ENCODE data around the gene GALK2.

DNA sequence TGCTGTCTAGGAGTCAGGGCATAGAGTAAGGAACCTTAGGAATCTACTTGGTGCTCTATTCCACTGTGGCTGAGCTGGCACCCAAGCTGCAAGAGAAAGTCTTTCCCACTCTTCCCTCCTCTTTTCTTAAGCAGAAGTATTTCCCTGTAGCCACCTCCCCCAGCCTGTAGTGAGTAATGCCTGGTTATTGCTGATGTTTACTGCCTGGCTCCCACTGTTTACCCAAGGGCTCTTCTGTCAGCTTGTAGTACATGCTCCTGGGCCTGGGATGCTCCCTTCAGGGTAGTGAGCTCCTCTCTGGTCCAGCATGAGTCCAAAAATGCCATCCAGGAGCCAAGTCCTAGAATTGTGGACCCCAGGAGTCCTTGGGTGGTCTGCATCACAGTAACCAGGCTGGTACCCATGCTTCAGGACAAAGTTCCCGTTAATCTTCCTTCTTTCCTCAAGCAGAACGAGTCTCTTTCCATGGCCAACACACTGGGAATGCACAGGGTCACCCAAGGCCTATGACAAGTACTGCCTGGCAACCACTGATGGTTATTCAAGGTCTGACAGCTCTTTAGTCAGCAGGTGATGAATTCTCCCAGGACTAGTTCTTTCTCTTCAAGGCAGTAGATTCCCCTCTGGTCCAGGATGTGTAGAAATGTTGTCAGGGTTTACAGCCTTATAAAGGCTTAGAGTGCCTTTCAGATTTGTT is 17.6 kb downstream of the GALK2 start:
- TF ChIP-seq, protein P1, sequence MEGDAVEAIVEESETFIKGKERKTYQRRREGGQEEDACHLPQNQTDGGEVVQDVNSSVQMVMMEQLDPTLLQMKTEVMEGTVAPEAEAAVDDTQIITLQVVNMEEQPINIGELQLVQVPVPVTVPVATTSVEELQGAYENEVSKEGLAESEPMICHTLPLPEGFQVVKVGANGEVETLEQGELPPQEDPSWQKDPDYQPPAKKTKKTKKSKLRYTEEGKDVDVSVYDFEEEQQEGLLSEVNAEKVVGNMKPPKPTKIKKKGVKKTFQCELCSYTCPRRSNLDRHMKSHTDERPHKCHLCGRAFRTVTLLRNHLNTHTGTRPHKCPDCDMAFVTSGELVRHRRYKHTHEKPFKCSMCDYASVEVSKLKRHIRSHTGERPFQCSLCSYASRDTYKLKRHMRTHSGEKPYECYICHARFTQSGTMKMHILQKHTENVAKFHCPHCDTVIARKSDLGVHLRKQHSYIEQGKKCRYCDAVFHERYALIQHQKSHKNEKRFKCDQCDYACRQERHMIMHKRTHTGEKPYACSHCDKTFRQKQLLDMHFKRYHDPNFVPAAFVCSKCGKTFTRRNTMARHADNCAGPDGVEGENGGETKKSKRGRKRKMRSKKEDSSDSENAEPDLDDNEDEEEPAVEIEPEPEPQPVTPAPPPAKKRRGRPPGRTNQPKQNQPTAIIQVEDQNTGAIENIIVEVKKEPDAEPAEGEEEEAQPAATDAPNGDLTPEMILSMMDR (IDR thresholded peaks at IDR 0.05; ENCODE audit: low read length), result no peak
- TF ChIP-seq EZH2 (IDR thresholded peaks at IDR 0.05; ENCODE audit: borderline replicate concordance, low read length), result no peak

Data from OCI-LY1 (cell line).